HTERT RPE-1 (cell line): ENCODE results near the gene CADM4.
"Not testable (repeated sequence)": the region's sequence is repeated elsewhere in the genome, so short reads cannot be mapped to it uniquely, and the experiment has no call there.

Experiments used
- in situ Hi-C: fragments of 300-500 bp; cut with MboI; formaldehyde crosslinking; loops from 4 replicates; pipeline ENCODE4 v1.14.3; 2020; ENCODE audit warnings: low sequenced_read_pairs

The CADM4 gene, protein sequence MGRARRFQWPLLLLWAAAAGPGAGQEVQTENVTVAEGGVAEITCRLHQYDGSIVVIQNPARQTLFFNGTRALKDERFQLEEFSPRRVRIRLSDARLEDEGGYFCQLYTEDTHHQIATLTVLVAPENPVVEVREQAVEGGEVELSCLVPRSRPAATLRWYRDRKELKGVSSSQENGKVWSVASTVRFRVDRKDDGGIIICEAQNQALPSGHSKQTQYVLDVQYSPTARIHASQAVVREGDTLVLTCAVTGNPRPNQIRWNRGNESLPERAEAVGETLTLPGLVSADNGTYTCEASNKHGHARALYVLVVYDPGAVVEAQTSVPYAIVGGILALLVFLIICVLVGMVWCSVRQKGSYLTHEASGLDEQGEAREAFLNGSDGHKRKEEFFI

GRCh38 chr19:43639519-43640423 is at the start of gene CADM4:
CADM4 (minus strand) TSS chr19:43639850; CDS start chr19:43639790, 60 bp downstream.
- in situ Hi-C loops: no loop called here

DNA sequence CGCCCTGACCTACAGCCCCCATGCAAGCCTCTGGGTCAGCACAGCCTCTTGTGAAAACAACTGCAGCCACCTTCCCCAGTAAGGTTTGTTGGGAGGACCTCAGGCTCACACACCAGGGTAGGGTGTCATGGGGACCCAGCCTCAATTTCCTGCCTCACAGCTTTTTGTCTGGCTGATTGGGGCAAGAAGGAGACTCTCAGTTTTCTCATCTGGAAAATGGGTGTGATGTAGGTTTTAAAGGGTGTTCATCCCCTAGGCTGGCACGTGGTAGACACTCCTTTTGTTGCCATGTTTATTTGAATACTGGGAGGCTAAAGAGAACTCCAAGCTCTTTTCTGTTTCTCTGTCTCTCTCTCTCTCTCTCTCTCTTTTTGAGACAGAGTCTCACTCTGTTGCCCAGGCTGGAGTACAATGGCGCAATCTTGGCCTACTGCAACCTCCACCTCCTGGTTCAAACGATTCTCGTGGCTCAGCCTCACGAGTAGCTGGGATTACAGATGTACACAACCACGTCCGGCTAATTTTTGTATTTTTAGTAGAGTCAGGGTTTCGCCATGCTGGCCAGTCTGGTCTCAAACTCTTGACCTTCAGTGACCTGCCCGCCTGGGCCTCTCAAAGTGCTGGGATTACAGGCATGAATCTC is 48.5 kb upstream of the CADM4 start:
- in situ Hi-C loops: no loop called here

- in situ Hi-C loops: no loop called here
Measured at GRCh38 chr19:43687660-43687997, 48.0 kb upstream of the CADM4 start.

GRCh38 chr19:43684326-43684725 is 44.7 kb upstream of the CADM4 start:
- in situ Hi-C loops: no loop called here

- in situ Hi-C loops: no loop called here
Measured at GRCh38 chr19:43683905-43684304, 44.3 kb upstream of the CADM4 start.

- in situ Hi-C loops: no loop called here
Measured at GRCh38 chr19:43682824-43683661, 43.4 kb upstream of the CADM4 start.

DNA sequence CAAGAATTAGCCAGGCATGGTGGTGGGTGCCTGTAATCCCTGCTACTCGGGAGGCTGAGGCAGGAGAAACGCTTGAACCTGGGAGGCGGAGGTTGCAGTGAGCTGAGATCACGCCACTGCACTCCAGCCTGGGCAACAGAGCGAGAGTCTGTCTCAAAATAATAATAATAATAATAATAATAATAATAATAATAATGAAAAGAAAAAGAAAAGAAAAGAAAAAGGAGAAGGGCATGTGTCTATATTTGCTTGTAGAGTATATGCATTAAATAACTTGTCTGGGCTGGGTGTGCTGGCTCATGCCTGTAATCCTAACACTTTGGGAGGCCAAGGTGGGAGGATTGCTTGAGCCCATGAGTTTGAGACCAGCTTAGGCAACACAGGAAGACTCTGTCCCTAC is 42.6 kb upstream of the CADM4 start:
- in situ Hi-C loops: not testable (repeated sequence)

DNA sequence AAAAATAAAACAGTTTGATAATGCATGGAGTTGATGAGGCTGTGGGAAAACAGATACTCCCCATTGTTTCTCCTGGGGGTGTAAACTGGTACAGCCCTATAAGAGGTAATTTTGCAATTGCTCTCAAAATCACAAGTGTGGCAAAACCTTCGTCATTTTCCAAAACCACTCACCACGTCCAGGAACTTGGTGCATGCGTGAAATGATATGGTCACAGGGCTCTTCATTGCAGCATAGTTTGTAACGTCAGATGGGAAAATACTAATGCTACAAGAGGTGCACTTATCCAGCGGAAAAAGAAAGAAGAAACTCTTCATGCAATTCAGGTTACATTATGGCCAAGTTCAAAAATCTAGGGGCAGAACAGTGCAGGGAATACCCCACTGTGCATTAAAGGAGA is 42.2 kb upstream of the CADM4 start:
- in situ Hi-C loops: no loop called here

- in situ Hi-C loops: no loop called here
Measured at GRCh38 chr19:43678512-43679261, 39.0 kb upstream of the CADM4 start.

- in situ Hi-C loops: no loop called here
Measured at GRCh38 chr19:43675906-43676305, 36.3 kb upstream of the CADM4 start.

DNA sequence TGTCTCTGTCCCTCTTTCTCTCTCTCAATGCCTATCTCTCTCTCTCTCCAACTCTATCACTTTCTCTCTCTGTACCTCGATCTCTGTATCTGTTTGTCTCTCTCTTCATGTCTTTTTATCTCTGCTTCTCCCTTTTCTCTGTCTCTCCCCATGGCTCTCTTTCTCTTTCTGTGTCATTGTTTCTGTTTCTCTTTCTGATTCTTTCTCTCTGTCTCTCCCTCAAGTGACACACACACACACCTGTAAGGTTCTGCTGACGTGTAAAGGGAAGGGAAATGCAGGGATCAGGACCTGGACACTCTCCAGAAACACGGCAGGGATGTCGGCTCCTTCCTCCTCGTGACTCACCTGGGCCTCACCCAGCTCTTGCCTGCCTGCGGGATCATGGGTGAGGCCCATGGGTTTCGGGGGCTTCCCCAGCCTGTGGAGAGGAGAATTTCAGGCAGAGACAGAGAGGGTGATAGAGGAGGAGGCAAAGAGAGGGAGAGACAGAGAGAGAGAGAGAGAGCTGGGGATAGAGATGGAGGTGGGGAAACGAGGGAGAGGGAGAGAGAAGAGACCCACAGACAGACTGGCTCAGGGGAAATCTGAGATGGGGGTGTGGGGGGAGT is 35.7 kb upstream of the CADM4 start:
- in situ Hi-C loops: no loop called here

GRCh38 chr19:43674596-43674995 is 34.9 kb upstream of the CADM4 start:
- in situ Hi-C loops: no loop called here

DNA sequence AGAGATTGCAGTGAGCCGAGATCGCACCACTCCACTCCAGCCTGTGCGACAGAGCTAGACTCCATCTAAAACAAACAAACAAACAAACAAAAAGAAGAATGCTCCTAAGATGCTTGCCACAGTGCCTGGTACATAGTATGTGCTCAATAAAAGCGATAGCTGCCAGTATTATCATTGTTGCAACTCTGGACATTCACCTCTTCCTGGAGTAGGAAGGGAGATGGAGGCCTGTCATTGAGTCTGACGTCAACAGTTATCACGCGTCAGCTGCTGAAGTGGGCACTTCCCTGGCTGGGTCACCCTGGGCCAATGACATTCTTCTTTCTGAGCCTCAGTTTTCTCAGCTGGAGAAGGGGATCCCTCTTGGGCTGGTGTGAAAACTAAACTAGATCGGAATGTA is 34.5 kb upstream of the CADM4 start:
- in situ Hi-C loops: no loop called here

DNA sequence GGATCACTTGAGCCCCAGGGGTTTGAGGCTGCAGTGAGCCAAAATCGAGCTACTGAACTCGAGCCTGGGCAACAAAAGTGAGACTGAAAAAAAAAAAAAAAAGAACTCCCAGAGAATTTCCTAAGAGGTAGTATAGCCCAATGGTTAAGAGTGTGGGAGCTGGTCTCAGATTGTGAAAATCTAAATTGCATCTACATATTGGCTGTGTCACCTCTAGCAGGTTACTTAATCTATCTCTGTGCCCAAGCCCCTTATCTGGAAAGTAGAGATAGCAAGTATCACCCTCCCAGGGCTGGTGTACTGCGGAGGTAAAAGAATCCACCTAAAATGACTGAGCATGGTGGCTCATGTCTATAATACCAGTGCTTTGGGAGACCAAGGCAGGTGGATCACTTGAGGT is 34.0 kb upstream of the CADM4 start:
- in situ Hi-C loops: no loop called here

DNA sequence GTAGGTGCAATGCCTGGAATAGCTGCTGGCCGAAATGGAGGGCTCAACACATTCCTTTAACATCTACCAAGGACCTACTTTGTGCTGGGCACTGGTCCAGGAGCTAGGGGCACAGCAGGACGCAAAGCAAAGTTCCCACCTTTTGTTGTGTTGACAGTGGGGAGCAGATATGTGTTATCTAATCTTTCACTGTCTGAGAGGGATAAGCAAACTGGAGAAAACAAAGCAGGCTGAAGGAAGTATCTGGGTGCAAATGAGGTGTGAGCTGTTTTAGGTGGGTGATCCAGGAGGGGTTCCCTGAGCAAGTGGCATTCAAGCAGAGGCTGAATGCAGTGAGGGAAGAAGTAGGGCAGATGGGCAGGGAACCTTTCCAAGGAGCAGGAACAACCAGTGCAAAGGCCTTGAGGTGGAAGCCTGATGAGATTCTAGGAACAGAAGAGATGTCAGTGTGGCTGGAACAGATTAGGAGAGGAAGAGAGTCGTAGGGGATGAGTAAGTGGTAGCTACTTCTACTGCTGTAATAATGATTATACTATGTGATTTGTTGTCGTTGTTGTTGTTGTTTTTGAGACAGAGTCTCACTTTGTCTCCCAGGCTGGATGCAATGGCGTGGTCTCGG is 32.5 kb upstream of the CADM4 start:
- in situ Hi-C loops: no loop called here

- in situ Hi-C loops: no loop called here
Measured at GRCh38 chr19:43668406-43669109, 28.9 kb upstream of the CADM4 start.

DNA sequence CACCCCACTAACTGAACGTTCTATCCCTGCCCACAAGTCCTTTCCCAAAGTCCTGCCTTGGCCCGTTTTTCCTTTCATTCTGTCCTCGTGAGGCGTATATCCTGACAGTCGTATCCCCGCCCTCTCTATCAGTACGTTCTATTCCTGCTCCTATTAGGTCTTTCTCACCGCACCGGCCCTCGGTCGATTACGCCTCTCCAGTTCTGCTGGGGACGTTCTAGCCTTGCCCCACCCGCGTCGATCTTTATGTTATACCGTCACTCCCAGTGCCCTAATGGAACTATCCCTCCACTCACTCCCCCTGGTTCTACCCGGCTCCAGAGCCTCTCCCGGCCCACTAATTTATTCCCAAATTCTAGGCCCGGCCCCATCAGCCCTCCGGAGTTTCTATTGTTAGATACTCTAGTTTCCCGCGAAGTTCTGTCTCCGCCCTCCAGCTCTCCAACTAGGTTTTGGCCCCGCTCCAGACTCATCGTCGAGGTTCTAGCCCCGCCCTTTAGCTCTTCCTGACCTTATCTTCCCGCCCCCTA is 28.3 kb upstream of the CADM4 start:
- in situ Hi-C loops: no loop called here

DNA sequence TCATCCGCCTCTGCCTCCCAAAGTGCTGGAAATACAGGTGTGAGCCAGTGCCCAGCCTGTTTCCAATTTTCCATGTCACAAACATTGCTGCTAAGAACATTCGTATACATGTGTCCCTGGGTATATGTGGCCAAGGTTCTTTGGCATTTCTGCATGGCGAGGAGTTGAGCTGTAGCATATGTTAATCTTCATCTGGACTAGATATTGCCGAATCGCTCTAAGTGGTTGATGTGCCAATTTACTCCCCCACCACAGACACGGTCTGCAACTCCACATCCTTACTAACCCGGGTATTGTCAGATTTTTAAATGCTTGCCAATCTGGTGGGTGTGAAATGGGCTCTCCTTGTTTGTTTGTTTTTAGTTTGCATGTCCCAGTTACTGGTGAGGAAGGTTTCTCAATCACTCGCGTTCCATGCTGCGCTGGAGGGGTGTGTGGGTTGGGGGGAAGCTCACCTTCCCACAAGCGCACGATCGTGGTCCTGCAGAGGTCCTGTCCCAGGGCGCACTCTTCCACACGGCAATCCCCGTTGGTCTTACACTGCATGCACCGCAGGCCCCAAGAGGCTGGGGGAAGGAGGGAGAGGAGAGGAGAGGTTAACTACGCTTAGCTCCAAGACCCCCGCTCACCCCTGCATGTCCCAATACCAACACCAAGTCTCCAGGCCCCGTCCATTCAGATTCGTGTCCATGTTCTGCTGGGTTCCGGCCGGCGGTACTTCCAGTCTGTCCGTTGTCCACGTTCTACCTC is 27.7 kb upstream of the CADM4 start:
- in situ Hi-C loops: no loop called here
